AG09319 (cell line): ENCODE results near the gene TMTC2.

ENCODE experiments used
- DNase-seq: peaks from one replicate; pipeline ENCODE4 v3.0.0-alpha.2; 2010; ENCODE audit warnings: low read depth; ENCODE audit errors: extremely low read depth
- TF ChIP-seq, protein P1 (sequence below): IDR thresholded peaks from 2 replicates; pipeline ENCODE4 v1.5.1; 2011; ENCODE audit warnings: low read depth, mild to moderate bottlenecking, inconsistent platforms, low read length, moderate library complexity

TMTC2 gene

GRCh38 chr12:82805812-82806497, 119.2 kb downstream of the TMTC2 start:
- DNase-seq, result no peak
- TF ChIP-seq, protein P1, sequence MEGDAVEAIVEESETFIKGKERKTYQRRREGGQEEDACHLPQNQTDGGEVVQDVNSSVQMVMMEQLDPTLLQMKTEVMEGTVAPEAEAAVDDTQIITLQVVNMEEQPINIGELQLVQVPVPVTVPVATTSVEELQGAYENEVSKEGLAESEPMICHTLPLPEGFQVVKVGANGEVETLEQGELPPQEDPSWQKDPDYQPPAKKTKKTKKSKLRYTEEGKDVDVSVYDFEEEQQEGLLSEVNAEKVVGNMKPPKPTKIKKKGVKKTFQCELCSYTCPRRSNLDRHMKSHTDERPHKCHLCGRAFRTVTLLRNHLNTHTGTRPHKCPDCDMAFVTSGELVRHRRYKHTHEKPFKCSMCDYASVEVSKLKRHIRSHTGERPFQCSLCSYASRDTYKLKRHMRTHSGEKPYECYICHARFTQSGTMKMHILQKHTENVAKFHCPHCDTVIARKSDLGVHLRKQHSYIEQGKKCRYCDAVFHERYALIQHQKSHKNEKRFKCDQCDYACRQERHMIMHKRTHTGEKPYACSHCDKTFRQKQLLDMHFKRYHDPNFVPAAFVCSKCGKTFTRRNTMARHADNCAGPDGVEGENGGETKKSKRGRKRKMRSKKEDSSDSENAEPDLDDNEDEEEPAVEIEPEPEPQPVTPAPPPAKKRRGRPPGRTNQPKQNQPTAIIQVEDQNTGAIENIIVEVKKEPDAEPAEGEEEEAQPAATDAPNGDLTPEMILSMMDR, result no peak

DNA sequence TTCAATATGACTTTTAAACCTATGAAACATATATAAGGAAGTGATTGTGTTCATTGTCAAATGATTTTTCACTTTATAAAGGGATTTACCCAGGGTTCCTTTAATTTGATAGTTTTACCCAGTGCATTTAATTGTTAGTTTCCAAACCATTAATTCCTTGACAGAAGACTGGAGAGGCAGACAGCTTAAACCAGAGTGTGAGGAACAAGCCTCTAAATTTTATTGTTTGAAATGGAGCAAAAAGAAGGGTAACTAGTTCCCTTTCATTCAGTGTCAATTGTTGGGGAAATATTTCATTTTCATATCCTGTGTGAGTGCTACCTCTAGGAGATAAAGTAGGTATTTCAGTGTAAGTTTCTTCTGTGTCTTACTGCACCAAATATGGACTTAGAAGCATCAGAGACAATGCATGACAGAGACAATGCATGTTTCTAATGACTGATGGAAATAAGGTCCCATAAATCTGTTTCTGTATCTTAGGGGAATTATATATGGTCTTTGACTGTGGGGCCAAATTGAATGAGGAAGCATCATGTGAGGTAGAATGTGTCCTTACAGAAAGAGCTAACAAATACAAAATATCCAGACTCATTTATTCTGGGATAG, 120.5 kb downstream of the TMTC2 start:
- DNase-seq, result no peak
- TF ChIP-seq, protein P1, result no peak

GRCh38 chr12:82810568-82810967, 123.9 kb downstream of the TMTC2 start:
- DNase-seq, result no peak
- TF ChIP-seq, protein P1, result no peak

DNA sequence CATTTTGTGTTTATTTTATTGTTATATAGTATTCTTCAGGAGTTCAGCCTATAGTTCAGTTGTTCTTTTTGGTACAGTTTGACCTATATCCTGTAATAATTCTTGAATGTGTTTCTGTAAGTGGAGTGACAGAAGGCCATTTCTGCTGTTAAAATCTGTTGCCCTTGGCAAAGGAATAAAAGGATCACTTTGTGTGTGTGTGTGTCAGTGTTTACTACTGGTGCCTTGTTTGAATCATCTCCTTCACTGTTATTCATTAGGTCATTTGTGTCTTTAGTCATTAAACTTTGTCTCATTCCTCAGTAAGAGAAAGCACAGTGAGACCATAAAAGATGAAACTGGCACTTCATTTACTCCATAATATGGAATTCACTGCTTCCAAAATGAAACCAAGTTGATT, 130.7 kb downstream of the TMTC2 start:
- DNase-seq, result no peak
- TF ChIP-seq, protein P1, result no peak

DNA sequence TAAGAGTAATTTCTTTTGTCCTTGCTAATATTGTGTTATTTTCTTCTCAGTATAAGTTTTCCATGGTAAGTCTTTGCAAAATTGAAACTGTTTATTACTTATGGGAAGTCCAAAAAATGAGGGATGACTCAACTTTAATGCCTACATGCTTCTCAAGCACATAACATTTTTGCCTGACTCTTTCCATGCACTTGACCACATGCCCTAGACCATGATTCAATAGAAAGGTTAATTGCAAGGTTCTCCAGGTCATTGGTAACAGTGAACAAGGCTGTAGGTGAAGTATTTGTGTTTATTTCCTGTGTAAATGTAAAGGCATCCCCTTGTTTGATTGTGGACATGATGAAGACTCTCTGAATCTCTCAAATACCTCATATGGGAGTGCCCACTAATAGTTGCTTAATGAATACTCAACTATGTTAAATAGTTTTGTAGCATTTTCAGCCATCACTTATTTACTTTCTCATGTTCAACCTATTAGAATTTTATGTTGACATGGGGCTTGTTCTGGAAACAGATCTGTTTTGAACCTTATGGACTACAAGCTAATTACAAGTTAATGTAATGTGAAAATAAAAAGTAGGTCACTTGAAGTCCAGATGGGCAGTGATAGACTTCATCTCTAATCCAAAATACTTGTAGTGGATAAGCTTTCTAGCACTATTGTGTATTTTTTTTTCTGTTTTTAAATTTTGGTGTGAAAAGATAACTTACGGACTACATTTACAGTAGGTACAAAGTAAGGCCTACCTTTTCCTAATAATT, 131.7 kb downstream of the TMTC2 start:
- DNase-seq, result no peak
- TF ChIP-seq, protein P1, result no peak

GRCh38 chr12:82826505-82826904, 139.8 kb downstream of the TMTC2 start:
- TF ChIP-seq, protein P1, result no peak
- no peak for DNase-seq

DNA sequence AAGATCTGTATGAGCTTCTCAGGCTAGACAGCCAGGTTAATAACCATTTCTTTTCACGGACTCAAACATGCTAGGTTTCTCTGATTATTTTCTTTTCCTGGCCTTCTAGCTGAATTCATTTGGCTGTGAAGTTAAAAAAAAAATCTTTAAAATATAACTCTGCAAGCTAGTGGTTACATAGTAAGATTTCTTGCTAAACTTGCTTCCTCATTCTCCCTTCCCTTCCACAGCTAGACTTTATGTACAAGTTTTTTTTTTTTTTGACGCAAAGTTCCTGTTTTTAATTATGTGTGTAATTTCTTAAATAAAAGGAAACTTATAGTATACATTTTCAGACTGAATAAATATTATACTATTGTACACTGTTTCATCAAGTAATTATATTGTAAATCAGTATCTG, 145.4 kb downstream of the TMTC2 start:
- DNase-seq, result no peak
- TF ChIP-seq, protein P1, result no peak
